Ovary (tissue), 3 donors: ENCODE measurements around the gene GJB5.

Experiments used
- CTCF ChIP-seq, 3 donors: fragments of 450-650 bp in 2 of 3; fragments of 200-600 bp in 1 of 3; IDR thresholded peaks; one replicate each; pipeline versions ENCODE4 v1.5.1 to v1.8.0; 2016 to 2022; ENCODE audit warnings: antibody characterized with exemption in 3 of 3, mild to moderate bottlenecking in 1 of 3
- EP300 ChIP-seq: sonication (generic); formaldehyde crosslinking; IDR thresholded peaks from one replicate; pipeline ENCODE4 v1.6.1; 2017; ENCODE audit warnings: antibody characterized with exemption
- POLR2A ChIP-seq: fragments of 450-650 bp; IDR thresholded peaks from one replicate; pipeline ENCODE4 v1.6.1; 2017; ENCODE audit warnings: antibody characterized with exemption, mild to moderate bottlenecking, moderate library complexity
- donor health status: DM: no; HTN: no; CAD: no.

DNA sequence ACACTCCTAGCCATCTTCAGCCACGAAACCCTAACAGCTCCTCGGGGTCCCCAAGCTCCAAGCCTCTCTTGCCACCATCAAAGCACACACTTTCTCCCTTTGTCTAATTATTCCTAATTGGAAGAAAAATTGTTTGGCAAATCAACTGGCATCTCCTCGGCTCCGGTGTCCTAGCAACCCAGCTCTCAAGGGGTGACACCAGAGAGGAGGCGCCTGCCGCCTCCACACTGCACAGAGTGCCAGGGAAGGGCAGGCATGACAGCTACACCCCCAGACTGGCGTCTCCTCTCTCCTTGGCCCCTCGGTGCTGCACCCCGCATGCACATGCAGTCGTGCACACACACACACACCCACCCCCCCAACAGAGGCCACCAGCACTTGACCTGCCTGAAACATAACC is 18.2 kb upstream of the GJB5 start:
- TF ChIP-seq CTCF (IDR thresholded peaks at IDR 0.05) (no peak), POLR2A (no peak), EP300 (no peak)
